K562 (cell line): ENCODE data around the gene ZBTB9. TPM values are rescaled to one million over a fixed set of nuclear protein-coding genes. Genes with fewer than 3 reads are reported as not detected.

Experiments
- BMI1 ChIP-seq: fragments of 150-350 bp; IDR thresholded peaks from 2 replicates; pipeline ENCODE4 v1.6.1; 2014; ENCODE audit warnings: low read length
- CC2D1A ChIP-seq: fragments of 450-650 bp; IDR thresholded peaks from 2 replicates; pipeline ENCODE4 v1.6.1; 2017; ENCODE audit warnings: mild to moderate bottlenecking
- E2F4 ChIP-seq: sonication (generic); formaldehyde crosslinking; IDR thresholded peaks from 2 replicates; pipeline ENCODE4 v1.8.0; 2022; ENCODE audit warnings: mild to moderate bottlenecking, low read depth, missing genetic modification reagents
- ELF4 ChIP-seq: fragments of 450-650 bp; formaldehyde crosslinking; IDR thresholded peaks from 2 replicates; pipeline ENCODE4 v1.4.0; 2022; ENCODE audit warnings: missing genetic modification characterization
- KDM2B ChIP-seq: fragments of 250-450 bp; sonication (Bioruptor Pico); IDR thresholded peaks from 2 replicates; pipeline ENCODE4 v1.8.0; 2021; ENCODE audit warnings: mild to moderate bottlenecking, moderate library complexity
- MLLT1 ChIP-seq, 2 experiments: fragments of 450-650 bp; IDR thresholded peaks; 2 replicates each; pipeline ENCODE4 v1.6.1; 2016
- NCOA1 ChIP-seq: fragments of 450-650 bp; IDR thresholded peaks from 2 replicates; pipeline ENCODE4 v1.6.1; 2016; ENCODE audit warnings: low read depth
- REST ChIP-seq, 2 experiments: fragments of 450-650 bp; formaldehyde crosslinking in 1 of 2; IDR thresholded peaks; 2 replicates each; pipeline versions ENCODE4 v1.4.0 to v1.6.1; 2014 to 2020; ENCODE audit warnings: mild to moderate bottlenecking in 2 of 2, borderline replicate concordance in 1 of 2, low read depth in 1 of 2
- TAF9B ChIP-seq: fragments of 450-650 bp; IDR thresholded peaks from 2 replicates; pipeline ENCODE4 v1.6.1; 2018; ENCODE audit warnings: mild to moderate bottlenecking; ENCODE audit not compliant: partially characterized antibody
- USF2 ChIP-seq: sonication (generic); formaldehyde crosslinking; IDR thresholded peaks from 2 replicates; pipeline ENCODE4 v1.5.0; 2020; ENCODE audit warnings: missing genetic modification reagents
- VEZF1 ChIP-seq: fragments of 200-800 bp; sonication (Bioruptor generic); IDR thresholded peaks from 2 replicates; pipeline ENCODE4 v1.6.1; 2017; ENCODE audit warnings: missing genetic modification characterization, missing compliant biosample characterization
- ZNF184 ChIP-seq: sonication (generic); formaldehyde crosslinking; IDR thresholded peaks from 2 replicates; pipeline ENCODE4 v1.5.0; 2020; ENCODE audit warnings: missing genetic modification reagents
- ZNF511 ChIP-seq: sonication (generic); formaldehyde crosslinking; IDR thresholded peaks from 2 replicates; pipeline ENCODE4 v1.8.0; 2022; ENCODE audit warnings: mild to moderate bottlenecking, missing genetic modification reagents
- polyA plus RNA-seq, 8 experiments: library from polyadenylated mRNA; depleted of rRNA in 4 of 8; stranded (reverse) in 5 of 8; unstranded in 3 of 8; fragments of >200 nt; fragmentation: Nextera tagmentation in 2 of 8; fragmentation: Illumina TruSeq in 1 of 8; extraction: Ambion mirVana in 2 of 8; extraction: Trizol in 1 of 8; gene quantifications; 2 replicates each; pipeline versions ENCODE4 v1.2.1 to v1.2.3, GENCODE V29; 2011 to 2014; ENCODE audit warnings: inconsistent platforms in 1 of 8, missing spikeins in 1 of 8
- total RNA-seq, 7 experiments: library from RNA; depleted of rRNA in 6 of 7; stranded (reverse); fragments of >200 nt in 6 of 7; fragmentation: Illumina TruSeq in 2 of 7; extraction: Trizol in 2 of 7; gene quantifications; 2 replicates each; pipeline versions ENCODE4 v1.2.1 to v1.2.3, GENCODE V29; 2011 to 2021; ENCODE audit warnings: low replicate concordance in 1 of 7

ZBTB9 gene
- total and polyA plus RNA-seq, 9 of the 15 experiments (the other 6 are each of a cell fraction or from before 2014, with no cell fraction given): 1.9 to 19.5 (median 10.4) TPM

- TF ChIP-seq ZNF511 (CRISPR knock-in tag) (peak; percentile 99), CC2D1A (no peak), NCOA1 (no peak; the same call in 1 of the 2 replicates), MLLT1 (IDR thresholded peaks at IDR 0.05) (0 out of 4 replicates have a peak, but pooled peaks of 1 of the 2 experiments have one; percentile 24), VEZF1 (CRISPR knock-in tag) (peak; percentile 84), KDM2B (CRISPR knock-in tag) (peak; percentile 62; the same call in 1 of the 2 replicates), E2F4 (CRISPR knock-in tag) (peak; percentile 85; the same call in 1 of the 2 replicates), REST (IDR thresholded peaks at IDR 0.05; ENCODE audit: borderline replicate concordance) (no peak), REST (CRISPR knock-in tag; IDR thresholded peaks at IDR 0.05; ENCODE audit: low read depth) (no peak), USF2 (CRISPR knock-in tag) (no peak), BMI1 (no peak), TAF9B (no peak), ELF4 (CRISPR knock-in tag) (peak; percentile 66; the same call in 1 of the 2 replicates), ZNF184 (CRISPR knock-in tag) (no peak)
Observed at GRCh38 chr6:33428224-33428965, 26.0 kb upstream of the ZBTB9 start (continued).
